Parietal lobe (tissue), 1 donor: Measurements from ENCODE around the gene ZNF501. TPM values are rescaled to one million over a fixed set of nuclear protein-coding genes. Genes with fewer than 3 reads are reported as not detected.

ENCODE experiments used
- total RNA-seq: library from RNA; depleted of rRNA; stranded (reverse); fragments of >200 nt; gene quantifications from one replicate; pipeline ENCODE4 v1.2.3, GENCODE V29; 2014

The ZNF501 gene
- 25.0 TPM for total RNA-seq

GRCh38 chr3:44729384-44729910 is at the start of gene ZNF501:
Gene ZNF501 (plus strand): TSS chr3:44729635. CDS start chr3:44734422, 4,787 bp downstream.

DNA sequence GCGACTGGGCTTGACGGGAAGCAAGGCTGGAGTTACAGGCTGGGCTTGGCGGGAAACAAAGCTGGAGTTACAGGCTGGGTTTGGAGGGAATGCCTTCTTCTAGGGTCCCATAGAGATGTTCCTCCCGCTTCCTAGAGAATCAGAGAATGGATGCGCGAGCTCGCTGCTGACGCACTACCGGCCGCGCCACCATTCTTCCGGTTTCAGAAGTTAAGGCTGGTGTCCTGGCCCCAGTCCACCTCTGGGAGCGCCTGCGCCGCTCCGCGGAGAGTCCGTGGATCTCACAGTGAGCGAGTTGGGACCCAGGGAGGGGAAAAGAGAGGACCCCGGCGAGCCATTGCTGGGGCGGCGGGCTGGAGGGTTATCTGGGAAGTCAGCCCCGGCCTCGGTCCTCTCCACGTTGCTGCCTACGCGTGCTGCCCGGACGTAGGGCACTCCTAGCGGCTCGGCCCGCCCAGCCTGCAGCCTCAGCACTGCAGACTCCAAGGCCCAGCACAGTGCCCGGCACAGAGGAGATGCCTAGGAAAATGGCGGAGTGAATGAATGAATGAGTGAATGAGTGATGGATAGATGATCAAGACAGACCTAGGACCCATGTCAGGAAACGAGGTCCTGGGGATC is 16.9 kb upstream of the ZNF501 start, which contains the start of gene ZNF502:
ZNF502 (plus strand) TSS at position 206 of the 621 bp plus-strand sequence. CDS start 7,602 bp downstream, outside the sequence.

DNA sequence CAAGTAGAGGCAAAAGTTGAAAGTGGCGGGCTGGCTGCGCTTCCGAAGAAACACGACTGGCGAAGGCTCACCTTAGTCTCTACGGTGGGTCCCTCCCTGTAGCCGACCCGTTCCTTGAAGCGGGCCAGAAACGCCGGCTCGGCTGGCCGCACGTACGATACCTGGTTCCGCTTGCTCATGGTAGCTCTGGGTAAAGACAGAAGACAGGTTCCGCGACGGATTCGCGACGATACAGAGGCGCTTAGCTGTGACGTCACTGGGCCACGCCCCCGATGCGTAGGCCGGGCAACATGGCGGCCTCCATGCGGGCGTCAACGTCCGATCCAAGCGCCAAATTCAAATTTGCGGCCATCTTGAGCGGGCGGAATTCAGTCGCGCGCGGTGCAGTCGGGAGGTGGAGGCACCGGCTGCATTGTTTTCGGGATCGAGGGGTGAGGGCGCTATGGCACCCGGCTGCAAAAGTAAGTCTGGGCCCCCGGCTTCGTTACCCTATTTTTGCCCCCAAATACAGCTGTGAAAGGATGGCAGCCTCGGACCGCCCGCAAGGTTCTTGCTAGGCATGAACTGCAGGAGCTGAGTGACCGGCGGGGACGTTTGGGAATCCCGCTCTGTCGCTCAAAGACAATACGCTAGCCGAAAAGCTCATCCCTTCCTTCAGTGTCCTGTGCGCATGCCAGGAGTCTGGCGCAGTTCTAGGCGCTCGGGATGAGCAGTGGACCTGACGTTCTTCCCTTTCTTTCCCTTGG is 32.2 kb downstream of the ZNF501 start, which contains the start of the genes KIAA1143 and KIF15:
KIAA1143 (minus strand) TSS at position 196 of the 746 bp plus-strand sequence; CDS start at position 179, 17 bp downstream.
KIF15 (plus strand) TSS at position 371 of the 746 bp plus-strand sequence; CDS start at position 443, 72 bp downstream.

Other genes with a start within 250 kb of the ZNF501 start
- 47.3 TPM for gene ZKSCAN7, start 174.4 kb upstream of the ZNF501 start, total RNA-seq
- 28.5 TPM for gene ZNF660, start 144.7 kb upstream of the ZNF501 start, total RNA-seq
- gene ZNF197, start 104.6 kb upstream of the ZNF501 start, total RNA-seq = 68.2 TPM
- gene ZNF35, start 80.9 kb upstream of the ZNF501 start, total RNA-seq = 42.3 TPM
- gene ZNF502, start 17.0 kb upstream of the ZNF501 start, total RNA-seq = 14.1 TPM
- 25.0 TPM for gene KIAA1143, start 32.0 kb downstream of the ZNF501 start, total RNA-seq
- 11.0 TPM for gene KIF15, start 32.2 kb downstream of the ZNF501 start, total RNA-seq
- gene TMEM42, start 132.3 kb downstream of the ZNF501 start, total RNA-seq = 5.3 TPM
- not detected for gene TGM4, start 145.0 kb downstream of the ZNF501 start, total RNA-seq
- gene ZDHHC3, start 246.5 kb downstream of the ZNF501 start, total RNA-seq = 50.4 TPM
- 36.6 TPM for gene EXOSC7, start 246.6 kb downstream of the ZNF501 start, total RNA-seq